ENCODE data around the gene TMEM242. TPM values are rescaled to one million over a fixed set of nuclear protein-coding genes. Genes with fewer than 3 reads are reported as not detected.
A peak's percentile ranks its signal among the peaks of the same experiment; 100 is the strongest.

Gene TMEM242
- total and polyA plus RNA-seq, 7 donors = 7.8 to 14.8 (median 14.0) TPM

DNA sequence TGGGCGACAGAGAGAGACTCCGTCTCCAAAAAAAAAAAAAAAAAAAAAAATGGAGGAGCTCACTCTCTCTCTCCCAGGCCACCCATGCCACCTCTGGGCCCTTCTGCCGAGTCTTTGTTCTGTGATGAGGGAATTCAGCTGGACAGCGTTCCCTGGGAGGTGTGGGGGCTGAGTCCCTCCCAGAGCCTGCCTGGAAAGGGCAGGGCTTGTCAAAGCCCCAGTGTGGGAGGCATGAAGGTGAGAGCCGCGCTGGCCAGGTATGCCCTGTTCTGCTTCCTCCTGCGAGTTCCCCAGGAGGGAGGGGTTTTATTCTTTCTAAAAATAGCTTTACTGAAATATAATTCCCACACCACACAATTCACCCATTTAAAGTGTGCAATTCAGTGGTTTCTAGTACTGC lies 69.6 kb downstream of the TMEM242 start:
- Histone ChIP-seq H3K9me3 (peaks cover 2% of the 10 kb centered on the region), H3K27me3 (ENCODE audit: insufficient read depth in 3 of 3, low read length in 2 of 3) (no peaks in the 10 kb centered on the region), H3K27ac (no peak overlapping the region), H3K36me3 (ENCODE audit: insufficient read depth in 1 of 2, low read depth in 1 of 2) (no peaks in the 10 kb centered on the region), H3K4me3 (no peak overlapping the region), H3K4me1 (no peaks in the 10 kb centered on the region)
- no peak for DNase-seq
- no peak for ATAC-seq
- TF ChIP-seq, protein P1, sequence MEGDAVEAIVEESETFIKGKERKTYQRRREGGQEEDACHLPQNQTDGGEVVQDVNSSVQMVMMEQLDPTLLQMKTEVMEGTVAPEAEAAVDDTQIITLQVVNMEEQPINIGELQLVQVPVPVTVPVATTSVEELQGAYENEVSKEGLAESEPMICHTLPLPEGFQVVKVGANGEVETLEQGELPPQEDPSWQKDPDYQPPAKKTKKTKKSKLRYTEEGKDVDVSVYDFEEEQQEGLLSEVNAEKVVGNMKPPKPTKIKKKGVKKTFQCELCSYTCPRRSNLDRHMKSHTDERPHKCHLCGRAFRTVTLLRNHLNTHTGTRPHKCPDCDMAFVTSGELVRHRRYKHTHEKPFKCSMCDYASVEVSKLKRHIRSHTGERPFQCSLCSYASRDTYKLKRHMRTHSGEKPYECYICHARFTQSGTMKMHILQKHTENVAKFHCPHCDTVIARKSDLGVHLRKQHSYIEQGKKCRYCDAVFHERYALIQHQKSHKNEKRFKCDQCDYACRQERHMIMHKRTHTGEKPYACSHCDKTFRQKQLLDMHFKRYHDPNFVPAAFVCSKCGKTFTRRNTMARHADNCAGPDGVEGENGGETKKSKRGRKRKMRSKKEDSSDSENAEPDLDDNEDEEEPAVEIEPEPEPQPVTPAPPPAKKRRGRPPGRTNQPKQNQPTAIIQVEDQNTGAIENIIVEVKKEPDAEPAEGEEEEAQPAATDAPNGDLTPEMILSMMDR (IDR thresholded peaks at IDR 0.05) = no peak
- intact Hi-C loops (cut with DNase I) = no loop called here
- 76 to 90% (median 79%) methylated on average over 5 to 7 of the region's 7 CpGs for WGBS, 3 donors

DNA sequence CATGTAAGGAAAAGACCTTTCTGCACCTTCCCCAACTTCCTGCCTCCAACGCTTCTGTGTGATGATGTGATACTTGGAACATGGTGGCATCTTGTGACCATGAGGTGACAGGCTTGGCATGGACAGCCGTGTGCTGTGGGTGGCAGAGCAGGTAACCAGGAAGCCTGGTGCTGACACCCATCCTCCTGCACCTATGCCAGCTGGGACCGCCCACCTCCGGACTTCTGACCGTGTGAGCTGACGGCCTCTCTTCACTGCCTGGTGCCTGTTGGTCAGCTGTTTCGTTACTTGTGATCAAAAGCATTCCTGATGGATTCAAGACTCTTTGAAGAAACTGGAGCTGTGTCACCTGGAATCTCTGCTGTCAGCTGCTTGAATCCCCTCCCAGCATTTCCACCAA lies 70.3 kb downstream of the TMEM242 start:
- H3K4me1 ChIP-seq = no peaks in the 10 kb centered on the region
- intact Hi-C loops (cut with DNase I) = no loop called here
- ATAC-seq = no peak
- H3K27me3 ChIP-seq (ENCODE audit: insufficient read depth in 3 of 3, low read length in 2 of 3) = no peaks in the 10 kb centered on the region
- H3K36me3 ChIP-seq (ENCODE audit: insufficient read depth in 1 of 2, low read depth in 1 of 2) = no peaks in the 10 kb centered on the region
- H3K27ac ChIP-seq = no peak overlapping the region
- peaks cover 7% of the 10 kb centered on the region for H3K9me3 ChIP-seq
- 62 to 78% (median 75%) methylated on average over 7 of the region's 7 CpGs for WGBS, 3 donors
- no peak for DNase-seq
- no peak overlapping the region for H3K4me3 ChIP-seq
- TF ChIP-seq, protein P1 (IDR thresholded peaks at IDR 0.05) = no peak

DNA sequence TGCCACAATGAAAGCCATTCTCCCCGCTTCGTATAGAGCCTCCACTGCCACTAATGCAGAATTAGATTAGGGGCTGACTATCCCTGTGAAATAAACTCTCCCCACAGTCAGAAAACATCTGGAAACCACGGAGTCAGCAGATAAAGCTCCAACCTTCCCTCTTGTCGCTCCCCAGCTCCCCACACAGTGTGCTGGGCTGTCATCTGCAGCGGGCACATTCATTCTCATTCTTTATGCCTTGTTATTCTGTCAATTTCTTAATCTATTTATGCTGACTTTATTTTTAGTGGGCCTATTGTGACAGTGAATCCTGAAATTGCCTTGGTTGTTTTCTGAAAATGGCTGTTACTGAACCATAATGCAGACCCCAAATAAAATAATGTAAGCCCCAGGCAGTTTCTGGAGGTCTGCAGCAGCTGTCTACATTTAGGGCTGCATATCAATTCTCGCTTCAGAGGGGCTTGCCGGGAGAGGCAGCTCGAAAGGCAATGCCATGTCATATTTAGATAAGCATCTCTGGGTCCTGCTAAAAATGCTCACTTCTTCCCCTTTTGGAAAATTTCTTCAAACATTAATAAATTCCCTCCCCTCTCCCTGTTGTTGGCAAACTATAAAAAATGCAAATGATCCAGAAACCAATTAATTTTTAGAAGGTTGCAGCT lies 71.6 kb downstream of the TMEM242 start:
- TF ChIP-seq, protein P1 (IDR thresholded peaks at IDR 0.05) = no peak
- intact Hi-C loops (cut with DNase I) = no loop called here
- DNase-seq (no peak), ATAC-seq (no peak)
- H3K4me1 ChIP-seq = no peaks in the 10 kb centered on the region
- no peaks in the 10 kb centered on the region for H3K27me3 ChIP-seq (ENCODE audit: insufficient read depth in 3 of 3, low read length in 2 of 3)
- 78 to 83% (median 82%) methylated on average over 8 of the region's 8 CpGs for WGBS, 3 donors
- peaks cover 7% of the 10 kb centered on the region for H3K9me3 ChIP-seq
- H3K36me3 ChIP-seq (ENCODE audit: insufficient read depth in 1 of 2, low read depth in 1 of 2) = no peaks in the 10 kb centered on the region
- H3K4me3 ChIP-seq = no peak overlapping the region
- H3K27ac ChIP-seq = no peak overlapping the region

DNA sequence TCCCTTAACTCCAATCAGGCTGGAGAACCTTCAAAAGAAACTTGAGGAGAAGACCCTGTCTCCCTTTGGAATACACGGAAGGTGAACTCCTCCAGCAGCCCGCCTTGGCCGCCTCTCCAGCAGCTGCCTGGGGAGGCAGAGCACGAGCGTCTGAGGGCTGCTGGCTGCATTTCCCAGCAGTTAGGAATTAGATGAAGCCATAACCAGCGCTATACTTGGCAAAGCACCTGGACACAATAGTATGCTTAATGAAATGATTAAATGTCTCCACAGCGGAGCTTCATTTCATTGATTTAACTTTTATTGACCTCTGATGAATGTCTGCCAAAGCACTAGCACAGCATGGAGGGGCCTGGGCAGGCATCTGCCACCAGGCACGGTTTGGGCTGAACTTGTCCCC lies 73.5 kb downstream of the TMEM242 start:
- no peaks in the 10 kb centered on the region for H3K27me3 ChIP-seq (ENCODE audit: insufficient read depth in 3 of 3, low read length in 2 of 3)
- DNase-seq = no peak
- intact Hi-C loops (cut with DNase I) = no loop called here
- WGBS, 3 donors = 54 to 67% (median 59%) methylated on average over 8 of the region's 8 CpGs
- H3K4me3 ChIP-seq = no peak overlapping the region
- no peaks in the 10 kb centered on the region for H3K36me3 ChIP-seq (ENCODE audit: insufficient read depth in 1 of 2, low read depth in 1 of 2)
- no peak overlapping the region for H3K27ac ChIP-seq
- H3K9me3 ChIP-seq = peaks cover 7% of the 10 kb centered on the region
- peaks cover 12% of the 10 kb centered on the region for H3K4me1 ChIP-seq
- TF ChIP-seq, protein P1 (IDR thresholded peaks at IDR 0.05) = no peak
- ATAC-seq = peak in 2 of 4 donors; percentile 36 to 39

DNA sequence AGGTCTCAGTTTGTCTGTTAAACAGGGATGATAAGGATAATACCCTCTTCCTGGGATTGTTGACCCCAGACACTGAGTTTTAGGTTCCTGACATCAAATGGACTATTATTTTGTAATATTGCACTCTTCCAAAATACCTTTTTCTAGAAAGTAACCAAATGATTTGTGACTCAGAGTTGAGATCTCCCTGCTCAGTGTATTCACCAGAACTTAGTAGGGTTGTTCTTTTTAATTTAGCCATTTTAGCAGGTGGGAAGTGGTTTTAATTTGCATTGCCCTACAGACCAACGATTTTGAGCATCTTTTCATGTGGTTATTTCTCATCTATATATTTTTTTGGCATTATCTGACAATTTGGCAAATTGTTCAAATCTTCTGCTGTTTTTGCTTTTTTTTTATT lies 75.1 kb downstream of the TMEM242 start:
- WGBS, 3 donors = 52 to 64% (median 57%) methylated on average over 1 of the region's 1 CpG
- no peak for DNase-seq

More for the DNA sequence above, 75.1 kb downstream of the TMEM242 start:
- ATAC-seq = no peak
- TF ChIP-seq, protein P1 (IDR thresholded peaks at IDR 0.05) = no peak
- Histone ChIP-seq H3K27ac (no peak overlapping the region), H3K4me1 (peaks cover 17% of the 10 kb centered on the region), H3K4me3 (no peak overlapping the region), H3K36me3 (ENCODE audit: insufficient read depth in 1 of 2, low read depth in 1 of 2) (no peaks in the 10 kb centered on the region), H3K27me3 (ENCODE audit: insufficient read depth in 3 of 3, low read length in 2 of 3) (no peaks in the 10 kb centered on the region), H3K9me3 (peaks cover 7% of the 10 kb centered on the region)
- intact Hi-C loops (cut with DNase I) = no loop called here
